ENCODE data around the gene C2CD3. TPM values are rescaled to one million over a fixed set of nuclear protein-coding genes. Genes with fewer than 3 reads are reported as not detected.

The C2CD3 gene
- total and polyA plus RNA-seq, 10 of the 15 experiments (the other 5 are each of a cell fraction or from before 2014, with no cell fraction given): 2.3 to 24.0 (median 16.3) TPM

- ChIA-PET CTCF (interaction anchor here (1.2 kb wide), 1 partner anchor 10 kb away, joined by 3 read pairs; no protein-coding TSS in a partner anchor), POLR2A (interaction anchor here (0.6 to 2.7 kb wide), 2 partner anchors 8 to 12 kb away, joined by 3 to 11 read pairs; partner anchors contain the start of genes C2CD3 and PPME1), SMC1A (ENCODE audit: uncharacterized antibody, unreplicated experiment) (no interaction called here), RAD21 (ENCODE audit: unreplicated experiment) (no interaction called here)
- DNase-seq (ENCODE audit: low read depth, low spot score): no peak
- Histone ChIP-seq H2AFZ (ENCODE audit: control insufficient read depth, low read depth, low read length) (no peak overlapping the region), H3K4me3 (no peak overlapping the region), H3K79me2 (ENCODE audit: control insufficient read depth, insufficient read depth, low read length) (peaks cover 30% of the 10 kb centered on the region), H3K27me3 (replicated peaks in 1 of 2; ENCODE audit: control insufficient read depth in 2 of 2, insufficient read depth in 2 of 2, low read length in 1 of 2) (no peaks in the 10 kb centered on the region), H3K36me3 (ENCODE audit: control insufficient read depth in 2 of 2, insufficient read depth in 2 of 2, low read length in 1 of 2) (no peaks in the 10 kb centered on the region; a peak in 1 of 4 replicates), H3K4me1 (ENCODE audit: control insufficient read depth, insufficient read depth, low read length) (no peaks in the 10 kb centered on the region), H3K27ac (ENCODE audit: control insufficient read depth, insufficient read depth) (no peak overlapping the region), H4K20me1 (ENCODE audit: control insufficient read depth, insufficient read depth) (no peaks in the 10 kb centered on the region), H3K4me2 (ENCODE audit: control insufficient read depth, insufficient read depth) (no peak overlapping the region), H3K9ac (ENCODE audit: control insufficient read depth, insufficient read depth, low read length) (no peak overlapping the region), H3K9me3 (replicated peaks; ENCODE audit: control insufficient read depth, insufficient read depth, low read length) (no peaks in the 10 kb centered on the region; the same call in 2 of the 3 replicates)
- no peak for FAIRE-seq
- 94% methylated on average over 4 of the region's 4 CpGs for WGBS (ENCODE audit: insufficient coverage, insufficient replicate concordance, low lambda C conversion rate, missing lambda C conversion rate)
- in situ Hi-C loops (cut with MboI): no loop called here
- no peak for ATAC-seq
- intact Hi-C loops (cut with micrococcal nuclease; ENCODE audit: unreplicated experiment): no loop called here
- BruUV-seq (replicated peaks): no TSS peak
- TF ChIP-seq PAX5 (IDR thresholded peaks at IDR 0.05; ENCODE audit: borderline replicate concordance, low read depth, low read length) (no peak), ZNF274 (IDR thresholded peaks at IDR 0.05; ENCODE audit: insufficient read depth, insufficient read length) (no peak), MEF2B (IDR thresholded peaks at IDR 0.05; ENCODE audit: partially characterized antibody, poor library complexity, severe bottlenecking) (no peak), TBL1XR1 (IDR thresholded peaks at IDR 0.05; ENCODE audit: low read depth, low read length) (no peak), BCL11A (IDR thresholded peaks at IDR 0.05; ENCODE audit: low read depth, low read length) (no peak), HDGF (IDR thresholded peaks at IDR 0.05) (no peak), NFIC (IDR thresholded peaks at IDR 0.05; ENCODE audit: low read depth, low read length) (no peak), REST (IDR thresholded peaks at IDR 0.05; ENCODE audit: low read depth, low read length) (no peak), MYC (IDR thresholded peaks at IDR 0.05; ENCODE audit: insufficient read depth, insufficient read length, insufficient replicate concordance, low read length, severe bottlenecking) (no peak), ZBTB11 (CRISPR knock-in tag; IDR thresholded peaks at IDR 0.05) (no peak), CREM (IDR thresholded peaks at IDR 0.05; ENCODE audit: low read depth) (no peak), KDM1A (IDR thresholded peaks at IDR 0.05; ENCODE audit: borderline replicate concordance) (no peak), TCF3 (IDR thresholded peaks at IDR 0.05; ENCODE audit: borderline replicate concordance, insufficient read depth, low read depth, low read length) (no peak)
- TF ChIP-seq, protein P1, sequence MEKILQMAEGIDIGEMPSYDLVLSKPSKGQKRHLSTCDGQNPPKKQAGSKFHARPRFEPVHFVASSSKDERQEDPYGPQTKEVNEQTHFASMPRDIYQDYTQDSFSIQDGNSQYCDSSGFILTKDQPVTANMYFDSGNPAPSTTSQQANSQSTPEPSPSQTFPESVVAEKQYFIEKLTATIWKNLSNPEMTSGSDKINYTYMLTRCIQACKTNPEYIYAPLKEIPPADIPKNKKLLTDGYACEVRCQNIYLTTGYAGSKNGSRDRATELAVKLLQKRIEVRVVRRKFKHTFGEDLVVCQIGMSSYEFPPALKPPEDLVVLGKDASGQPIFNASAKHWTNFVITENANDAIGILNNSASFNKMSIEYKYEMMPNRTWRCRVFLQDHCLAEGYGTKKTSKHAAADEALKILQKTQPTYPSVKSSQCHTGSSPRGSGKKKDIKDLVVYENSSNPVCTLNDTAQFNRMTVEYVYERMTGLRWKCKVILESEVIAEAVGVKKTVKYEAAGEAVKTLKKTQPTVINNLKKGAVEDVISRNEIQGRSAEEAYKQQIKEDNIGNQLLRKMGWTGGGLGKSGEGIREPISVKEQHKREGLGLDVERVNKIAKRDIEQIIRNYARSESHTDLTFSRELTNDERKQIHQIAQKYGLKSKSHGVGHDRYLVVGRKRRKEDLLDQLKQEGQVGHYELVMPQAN (conservative IDR thresholded peaks at IDR 0.05): no peak
- TF ChIP-seq, protein P2, sequence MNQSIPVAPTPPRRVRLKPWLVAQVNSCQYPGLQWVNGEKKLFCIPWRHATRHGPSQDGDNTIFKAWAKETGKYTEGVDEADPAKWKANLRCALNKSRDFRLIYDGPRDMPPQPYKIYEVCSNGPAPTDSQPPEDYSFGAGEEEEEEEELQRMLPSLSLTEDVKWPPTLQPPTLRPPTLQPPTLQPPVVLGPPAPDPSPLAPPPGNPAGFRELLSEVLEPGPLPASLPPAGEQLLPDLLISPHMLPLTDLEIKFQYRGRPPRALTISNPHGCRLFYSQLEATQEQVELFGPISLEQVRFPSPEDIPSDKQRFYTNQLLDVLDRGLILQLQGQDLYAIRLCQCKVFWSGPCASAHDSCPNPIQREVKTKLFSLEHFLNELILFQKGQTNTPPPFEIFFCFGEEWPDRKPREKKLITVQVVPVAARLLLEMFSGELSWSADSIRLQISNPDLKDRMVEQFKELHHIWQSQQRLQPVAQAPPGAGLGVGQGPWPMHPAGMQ (IDR thresholded peaks at IDR 0.05; ENCODE audit: borderline replicate concordance): no peak
Measured at GRCh38 chr11:74182635-74183034, 11.8 kb upstream of the C2CD3 start.
